Measurements from ENCODE around the gene CASR.
"Not testable (repeated sequence)": the region's sequence is repeated elsewhere in the genome, so short reads cannot be mapped to it uniquely, and the experiment has no call there.

The CASR gene

DNA sequence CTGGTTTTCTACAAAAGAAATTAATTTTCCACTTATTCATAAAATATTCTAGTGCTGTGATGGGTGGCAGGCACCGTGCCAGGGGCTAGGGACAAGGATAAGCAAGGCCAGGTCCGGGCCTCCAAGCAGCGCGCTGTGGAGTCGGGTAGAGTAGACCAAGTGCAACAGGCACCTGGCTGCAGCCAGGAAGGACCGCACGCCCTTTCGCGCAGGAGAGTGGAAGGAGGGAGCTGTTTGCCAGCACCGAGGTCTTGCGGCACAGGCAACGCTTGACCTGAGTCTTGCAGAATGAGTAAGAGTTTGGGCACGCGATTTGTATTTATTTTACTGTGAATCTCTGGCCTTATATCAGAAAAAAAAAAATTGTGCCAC, at the start of gene CASR:
CASR (plus strand) TSS at position 148 of the 372 bp plus-strand sequence. CDS start 70,522 bp downstream, outside the sequence.
- DNase-seq, result peak in 1 of 2 experiments; percentile 7

DNA sequence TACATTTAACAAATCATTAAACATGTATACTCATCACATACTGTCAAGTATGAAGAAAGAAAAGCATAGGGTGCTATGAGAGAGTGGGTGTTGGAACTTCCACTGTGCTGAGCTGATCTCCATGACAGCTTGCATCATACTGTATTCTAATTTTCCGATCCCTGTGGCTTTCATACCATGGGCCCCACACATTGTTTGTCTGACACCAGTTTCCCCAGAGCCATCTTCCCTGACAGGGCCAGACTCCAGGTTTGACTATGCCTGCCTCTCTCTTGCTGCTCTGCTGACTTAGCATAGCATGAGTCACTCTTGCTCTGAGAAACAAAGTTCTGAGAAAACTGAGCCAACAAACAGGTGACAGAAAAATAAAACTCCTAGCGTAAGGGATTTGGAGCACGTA, 37.0 kb upstream of the CASR start:
- DNase-seq, result peak; percentile 69 to 81

DNA sequence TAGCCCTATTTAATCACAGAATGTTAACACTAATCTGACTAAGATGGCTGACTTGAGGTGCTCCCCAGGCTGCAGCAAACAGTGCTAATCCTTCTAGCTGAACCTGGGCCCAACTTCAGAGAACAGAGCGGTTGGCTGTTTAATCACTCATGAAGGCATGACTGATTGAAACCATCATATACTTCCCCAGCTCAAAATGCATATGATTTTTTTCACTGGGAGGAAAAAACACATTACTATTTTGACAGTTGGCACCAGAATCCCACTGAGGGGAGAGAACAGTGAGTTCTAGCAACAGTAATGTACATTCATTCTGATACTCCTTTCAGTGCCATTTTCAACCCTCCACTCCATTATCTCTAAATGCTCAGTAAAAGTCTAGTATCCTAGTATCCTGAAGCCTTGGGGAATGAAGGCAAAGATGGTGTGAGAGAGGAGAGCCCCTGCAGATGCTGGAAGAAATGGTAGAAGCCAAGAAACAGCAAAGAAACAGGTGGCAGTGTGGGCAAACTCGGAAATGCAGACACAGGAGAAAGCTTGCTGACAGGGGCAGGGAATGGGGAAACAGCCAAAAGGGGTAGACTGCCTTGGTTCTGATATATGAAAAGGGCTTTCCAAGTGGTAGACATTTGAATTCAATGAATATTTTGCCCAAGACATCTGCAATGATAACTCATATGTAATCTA, 34.4 kb upstream of the CASR start:
- peak in 1 of 2 experiments; percentile 22 for DNase-seq

- no peak for DNase-seq
Measured at GRCh38 chr3:122151480-122151879, 32.0 kb upstream of the CASR start.

DNA sequence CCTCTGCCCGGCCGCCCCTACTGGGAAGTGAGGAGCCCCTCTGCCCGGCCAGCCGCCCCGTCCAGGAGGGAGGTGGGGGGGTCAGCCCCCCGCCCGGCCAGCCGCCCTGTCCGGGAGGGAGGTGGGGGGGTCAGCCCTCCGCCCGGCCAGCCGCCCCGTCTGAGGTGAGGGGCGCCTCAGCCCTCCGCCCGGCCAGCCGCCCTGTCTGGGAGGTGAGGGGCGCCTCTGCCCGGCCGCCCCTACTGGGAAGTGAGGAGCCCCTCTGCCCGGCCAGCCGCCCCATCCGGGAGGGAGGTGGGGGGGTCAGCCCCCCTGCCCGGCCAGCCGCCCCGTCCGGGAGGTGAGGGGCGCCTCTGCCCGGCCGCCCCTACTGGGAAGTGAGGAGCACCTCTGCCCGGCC, 18.5 kb upstream of the CASR start:
- not testable (repeated sequence) for DNase-seq

DNA sequence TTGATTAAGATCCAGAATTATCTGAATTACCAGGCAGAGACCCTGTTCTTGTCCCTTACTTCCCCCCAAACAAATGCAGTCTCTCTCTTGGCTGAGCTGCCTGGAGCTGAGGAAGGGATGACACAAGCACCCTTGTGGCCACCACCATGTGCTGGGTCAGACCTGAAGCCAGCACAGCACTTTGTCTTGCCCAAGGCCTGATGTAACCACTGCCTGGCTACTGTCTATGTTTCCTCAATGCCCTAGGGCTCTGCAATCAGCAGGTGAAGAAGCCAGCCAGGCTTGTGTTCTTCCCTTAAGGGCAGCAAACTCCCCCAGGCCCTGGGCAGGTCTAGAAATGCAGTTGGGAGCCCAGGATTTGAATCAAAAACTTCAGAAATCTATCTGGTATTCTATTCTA, 15.8 kb upstream of the CASR start:
- no peak for DNase-seq

GRCh38 chr3:122168044-122168443, 15.4 kb upstream of the CASR start:
- DNase-seq, result no peak

DNA sequence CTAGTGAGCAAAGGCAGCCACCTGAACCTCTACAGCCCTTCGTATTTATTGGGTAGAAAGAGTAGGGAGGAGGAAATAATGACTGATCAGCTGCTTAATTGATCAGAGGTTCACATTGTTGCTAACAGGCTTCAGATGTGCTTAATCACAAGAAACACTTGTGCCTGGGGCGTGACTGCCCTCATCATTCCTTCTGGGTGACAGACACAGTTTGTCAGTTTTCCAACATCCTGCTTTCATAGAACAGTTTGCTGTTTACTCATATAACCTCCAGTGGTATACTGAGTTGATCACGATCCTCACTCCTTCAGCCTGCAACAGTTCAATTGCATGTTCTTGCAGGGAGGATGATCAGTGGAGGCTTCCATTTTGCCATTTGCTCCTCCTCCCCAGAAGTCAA, 13.6 kb upstream of the CASR start:
- no peak for DNase-seq

GRCh38 chr3:122171361-122171760, 12.1 kb upstream of the CASR start:
- DNase-seq, result not testable (repeated sequence)

- no peak for DNase-seq
Measured at GRCh38 chr3:122178711-122179110, 4.8 kb upstream of the CASR start.

- DNase-seq, result no peak
Measured at GRCh38 chr3:122183893-122184590, 574 bp downstream of the CASR start.

DNA sequence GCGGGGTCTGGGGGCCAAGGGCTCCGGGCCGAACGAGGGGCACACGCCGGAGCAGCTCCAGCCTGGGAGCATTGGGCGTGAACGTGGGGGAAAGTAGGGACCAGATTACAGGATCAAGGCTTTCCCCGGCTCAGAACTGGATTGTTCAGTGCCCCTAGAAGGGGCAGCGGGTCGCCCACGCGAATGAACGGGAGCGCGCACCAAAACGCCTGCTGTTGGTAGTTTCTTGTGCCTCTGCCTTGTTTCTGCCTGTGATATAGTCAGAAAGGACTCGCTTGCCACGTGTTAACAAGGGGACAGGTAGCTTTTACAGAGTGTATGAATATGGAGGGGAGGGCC, 1.1 kb downstream of the CASR start:
- DNase-seq, result no peak

GRCh38 chr3:122186372-122186771, 2.9 kb downstream of the CASR start:
- no peak for DNase-seq

DNA sequence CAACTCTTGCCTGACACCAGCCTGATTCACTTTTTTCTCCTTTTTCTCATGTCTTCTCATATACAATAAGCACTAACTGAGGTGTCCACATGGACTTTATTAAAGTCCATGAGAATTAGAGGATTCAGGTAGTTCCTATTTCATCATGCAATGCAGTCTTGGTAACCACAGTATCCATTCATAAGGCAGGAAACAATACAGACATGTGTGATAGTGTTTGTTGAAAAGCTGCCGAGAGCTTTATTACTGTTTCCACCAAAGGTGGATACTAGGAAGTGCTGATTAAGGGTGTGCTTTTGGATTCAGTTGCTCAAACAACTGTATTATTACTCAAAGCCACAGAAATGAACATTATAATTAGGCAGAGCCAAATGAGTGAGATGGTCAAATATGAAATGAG, 5.3 kb downstream of the CASR start:
- DNase-seq, result no peak

DNA sequence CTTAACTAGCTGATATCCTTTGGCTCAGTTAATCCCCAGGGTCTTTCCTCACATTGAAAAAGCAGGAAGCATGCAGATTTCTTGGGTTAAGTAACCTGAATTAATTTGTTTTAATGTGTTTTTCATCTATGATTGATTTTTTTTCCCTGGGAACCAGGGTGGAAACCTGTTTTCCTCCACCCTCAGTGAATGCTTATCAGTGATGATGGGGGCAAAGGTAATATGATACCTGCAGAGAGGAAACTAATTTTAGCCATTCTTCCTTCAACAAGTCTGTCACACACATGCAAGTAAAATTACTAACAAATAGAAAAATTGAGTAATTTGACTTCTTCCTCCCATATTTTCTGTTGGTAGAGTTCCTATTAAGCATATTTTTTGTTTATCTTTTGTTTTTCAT, 5.9 kb downstream of the CASR start:
- no peak for DNase-seq

GRCh38 chr3:122190525-122190924, 7.1 kb downstream of the CASR start:
- DNase-seq, result no peak

DNA sequence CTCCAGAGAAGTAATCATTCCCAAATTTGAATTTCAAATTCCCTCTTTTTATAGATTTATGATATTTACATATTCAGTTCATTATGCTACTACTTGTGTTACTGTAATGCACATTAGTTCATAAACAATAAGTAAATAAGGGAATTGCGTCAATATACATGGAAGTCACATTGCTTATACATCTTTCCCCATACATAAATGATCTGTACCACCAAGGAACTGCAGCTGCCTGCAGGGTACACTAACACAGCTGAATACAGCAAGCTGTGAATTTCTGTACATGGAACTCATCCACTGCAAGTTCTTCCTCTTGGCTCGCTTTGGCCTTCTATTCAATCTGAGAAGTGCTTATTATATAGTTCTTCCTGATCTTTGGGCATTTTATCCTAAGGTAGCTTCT, 15.5 kb downstream of the CASR start:
- DNase-seq, result no peak

- no peak for DNase-seq
Measured at GRCh38 chr3:122199552-122199951, 16.1 kb downstream of the CASR start.

GRCh38 chr3:122200661-122201060, 17.2 kb downstream of the CASR start:
- no peak for DNase-seq

DNA sequence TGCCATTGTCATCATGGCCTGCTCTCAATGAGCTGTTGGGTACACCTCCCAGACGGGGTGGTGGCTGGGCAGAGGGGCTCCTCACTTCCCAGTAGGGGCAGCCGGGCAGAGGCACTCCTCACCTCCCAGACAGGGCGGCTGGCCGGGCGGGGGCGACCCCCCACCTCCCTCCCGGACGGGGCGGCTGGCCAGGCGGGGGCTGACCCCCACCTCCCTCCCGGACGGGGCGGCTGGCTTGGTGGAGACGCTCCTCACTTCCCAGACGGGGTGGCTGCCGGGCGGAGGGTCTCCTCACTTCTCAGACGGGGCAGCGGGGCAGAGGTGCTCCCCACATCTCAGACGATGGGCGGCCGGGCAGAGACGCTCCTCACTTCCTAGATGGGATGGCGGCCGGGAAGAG, 18.0 kb downstream of the CASR start:
- DNase-seq, result not testable (repeated sequence)

GRCh38 chr3:122208579-122208978, 25.1 kb downstream of the CASR start:
- DNase-seq, result no peak

GRCh38 chr3:122213650-122214049, 30.2 kb downstream of the CASR start:
- no peak for DNase-seq

- no peak for DNase-seq
Measured at GRCh38 chr3:122214711-122215110, 31.2 kb downstream of the CASR start.

DNA sequence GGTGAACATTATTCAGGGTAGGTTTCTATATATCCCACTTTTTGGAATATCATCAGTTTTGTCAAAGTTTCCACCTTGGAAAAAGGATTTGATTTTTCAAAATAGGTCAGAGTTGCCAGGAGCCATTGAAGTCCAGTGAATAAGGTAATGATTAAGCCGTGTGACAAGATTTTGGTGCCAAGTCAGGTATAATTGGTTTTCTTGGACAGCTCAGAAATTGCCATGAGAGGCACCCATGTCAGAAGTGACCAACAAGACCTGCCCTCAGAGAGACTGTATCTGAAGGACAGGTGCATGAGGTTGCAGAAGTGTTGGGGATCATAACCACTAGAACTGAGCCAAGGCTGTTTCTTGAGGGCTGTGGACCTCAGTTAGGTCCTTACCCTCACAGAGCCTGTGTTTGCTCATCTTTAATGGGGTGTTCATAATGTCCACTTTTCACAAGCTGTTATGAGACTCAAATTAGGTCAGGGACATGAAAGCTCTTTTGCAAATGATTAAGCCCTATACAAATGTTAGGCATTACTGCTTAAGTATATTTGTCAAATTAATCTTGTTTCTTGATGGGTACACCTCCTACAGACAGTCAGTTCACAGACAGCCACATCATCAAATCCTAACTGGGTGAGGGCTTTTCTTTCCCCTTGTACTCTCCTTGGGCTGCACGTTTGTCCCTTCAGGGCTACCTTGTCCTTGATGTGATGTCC, 32.3 kb downstream of the CASR start:
- no peak for DNase-seq

Measured in activated CD4-positive, alpha-beta T cell treated with anti-CD3 and anti-CD28 coated beads, Interleukin-2, amount 50 U/mL, for 48 hours (primary cell).